Bladder microvascular endothelial cell (primary cell): Measurements from ENCODE around the gene CCDC13. TPM values are rescaled to one million over a fixed set of nuclear protein-coding genes. Genes with fewer than 3 reads are reported as not detected.

Experiments used
- total RNA-seq: library from RNA; depleted of rRNA; stranded (reverse); fragments of >200 nt; gene quantifications from 2 replicates; pipeline ENCODE4 v1.2.3, GENCODE V29; 2014

Gene CCDC13
- total RNA-seq: 0.57 TPM in 1 of 2 replicates, not detected in the other

GRCh38 chr3:42772670-42773408 lies at the start of gene CCDC13:
Gene CCDC13 (minus strand): TSS chr3:42773253. CDS start chr3:42758345, 14,908 bp downstream.

GRCh38 chr3:42809202-42809601 lies 36.1 kb upstream of the CCDC13 start, which contains the start of gene ACKR2:
Gene ACKR2 (plus strand): TSS chr3:42809445. CDS start chr3:42864503, 55,058 bp downstream.

GRCh38 chr3:42804106-42804830 lies 31.2 kb upstream of the CCDC13 start, which contains the start of gene HIGD1A:
Gene HIGD1A (minus strand): TSS chr3:42804490. CDS start chr3:42794253, 10,237 bp downstream.

Other genes with a start within 250 kb of the CCDC13 start
- gene SEC22C, start 191.3 kb downstream of the CCDC13 start, total RNA-seq: 49.9 and 81.4 TPM in 2 replicates
- 17.1 and 20.7 TPM in 2 replicates for gene SS18L2, start 182.4 kb downstream of the CCDC13 start, total RNA-seq
- gene NKTR, start 172.6 kb downstream of the CCDC13 start, total RNA-seq: 41.6 and 81.3 TPM in 2 replicates
- 10.5 and 15.3 TPM in 2 replicates for gene ZBTB47, start 119.6 kb downstream of the CCDC13 start, total RNA-seq
- gene KLHL40, start 87.7 kb downstream of the CCDC13 start, total RNA-seq: not detected in 2 replicates
- not detected in 2 replicates for gene HHATL, start 70.5 kb downstream of the CCDC13 start, total RNA-seq
- gene HIGD1A, start 31.2 kb upstream of the CCDC13 start, total RNA-seq: 79.0 and 99.9 TPM in 2 replicates
- gene ACKR2, start 36.2 kb upstream of the CCDC13 start, total RNA-seq: 0.16 and 6.9 TPM in 2 replicates
- not detected in 2 replicates for gene CYP8B1, start 102.6 kb upstream of the CCDC13 start, total RNA-seq
- 0.81 and 3.3 TPM in 2 replicates for gene ZNF662, start 132.9 kb upstream of the CCDC13 start, total RNA-seq
- under 0.01 TPM in 1 of 2 replicates, not detected in the other for gene GASK1A, start 206.1 kb upstream of the CCDC13 start, total RNA-seq